Measurements from ENCODE around the gene MCUR1. TPM values are rescaled to one million over a fixed set of nuclear protein-coding genes. Genes with fewer than 3 reads are reported as not detected.

MCUR1 gene
- total RNA-seq, 1 experiment from 2014 or later: 35.4 TPM

- H2BK120ac ChIP-seq (ENCODE audit: low read depth, low read length, poor library complexity, severe bottlenecking): no peak overlapping the region
- H2BK20ac ChIP-seq (ENCODE audit: low read depth, low read length, poor library complexity, severe bottlenecking): no peak overlapping the region
- Mint-ChIP-seq H3K4me3 (no peak overlapping the region), H3K27me3 (ENCODE audit: low read depth) (no peaks in the 10 kb centered on the region; the same call in none of the 2 replicates), H3K27ac (no peak overlapping the region), H3K9me3 (peaks cover 7 to 14% of the 10 kb centered on the region in 2 experiments; a peak in 4 of 5 replicates), H3K4me1 (peaks cover 0 to 5% of the 10 kb centered on the region in 2 experiments; a peak in 2 of 4 replicates), H3K36me3 (ENCODE audit: insufficient read depth in 1 of 3, low read depth in 3 of 3) (peaks cover 0 to 5% (median 3%) of the 10 kb centered on the region in 3 experiments; a peak in 3 of 7 replicates)
- no peaks in the 10 kb centered on the region for H3K79me2 ChIP-seq (ENCODE audit: insufficient read depth, low read length)
- H4K8ac ChIP-seq (replicated peaks; ENCODE audit: insufficient read length, low read depth, low read length): no peak overlapping the region
- no peak overlapping the region for H3K23ac ChIP-seq (ENCODE audit: insufficient read length, low read depth, low read length)
- H3K79me1 ChIP-seq (ENCODE audit: insufficient read depth, low read depth, low read length, poor library complexity, severe bottlenecking): no peaks in the 10 kb centered on the region
- no peaks in the 10 kb centered on the region for H3K27me3 ChIP-seq (ENCODE audit: insufficient read depth, low read length)
- no peak overlapping the region for H3K27ac ChIP-seq (ENCODE audit: insufficient read length, low read depth, low read length)
- no peak overlapping the region for H4K91ac ChIP-seq (ENCODE audit: insufficient read length, low read depth, low read length)
- no peak overlapping the region for H3K14ac ChIP-seq (ENCODE audit: insufficient read depth, low read length)
- no peak overlapping the region for H3T11ph ChIP-seq (ENCODE audit: low read length)
- TF ChIP-seq CTCF (conservative IDR thresholded peaks at IDR 0.05): no peak
- H2BK12ac ChIP-seq (ENCODE audit: insufficient read length, low read depth, low read length): no peak overlapping the region
- H4K5ac ChIP-seq (ENCODE audit: insufficient read length, low read depth, low read length): no peak overlapping the region
- DNase-seq: peak; percentile 64
- H2AK5ac ChIP-seq (ENCODE audit: insufficient read length, low read length): no peak overlapping the region
- H3K18ac ChIP-seq (ENCODE audit: insufficient read length, low read depth, low read length): no peak overlapping the region
- H3K9ac ChIP-seq (ENCODE audit: extremely low read depth, insufficient read length, low read length): no peak overlapping the region
- H3K9me3 ChIP-seq (ENCODE audit: control insufficient read depth, low read depth, low read length): no peaks in the 10 kb centered on the region
- H3K4ac ChIP-seq (ENCODE audit: low read depth, low read length): no peak overlapping the region
- H2AFZ ChIP-seq (ENCODE audit: low read length): no peak overlapping the region
- no peak overlapping the region for H2BK15ac ChIP-seq (ENCODE audit: low read depth, low read length)
- no peak overlapping the region for H2BK5ac ChIP-seq (ENCODE audit: insufficient read length, low read length)
- no CpG with 5 or more reads among the region's 66 CpGs for WGBS (ENCODE audit: extremely low coverage, insufficient read length, low lambda C conversion rate)
- H3K4me2 ChIP-seq (ENCODE audit: insufficient read depth, insufficient read length, low read length): no peak overlapping the region
- H4K20me1 ChIP-seq (ENCODE audit: control insufficient read depth, insufficient read depth, insufficient read length): no peaks in the 10 kb centered on the region
- H3K56ac ChIP-seq (ENCODE audit: insufficient read length, low read depth, low read length): no peak overlapping the region
- H3K23me2 ChIP-seq (ENCODE audit: insufficient read length, low read depth, low read length, poor library complexity, severe bottlenecking): no peaks in the 10 kb centered on the region
- no peaks in the 10 kb centered on the region for H3K4me1 ChIP-seq (ENCODE audit: insufficient read depth, low read length)
These were observed 45.7 kb upstream of the MCUR1 start for GRCh38 chr6:13859871-13860555.
